ENCODE measurements around the gene DUSP3. TPM values are rescaled to one million over a fixed set of nuclear protein-coding genes. Genes with fewer than 3 reads are reported as not detected.

Gene DUSP3
- total RNA-seq, 1 experiment from 2014 or later, result 16.9 TPM

GRCh38 chr17:43810823-43811222 lies 32.0 kb upstream of the DUSP3 start:
- Histone ChIP-seq H2AFZ (ENCODE audit: low read length) (no peak overlapping the region), H2BK5ac (ENCODE audit: insufficient read length, low read length) (peak overlapping the region; percentile 55), H3K4me2 (ENCODE audit: insufficient read depth, insufficient read length, low read length) (no peak overlapping the region), H3K56ac (ENCODE audit: insufficient read length, low read depth, low read length) (no peak overlapping the region), H3K27ac (ENCODE audit: insufficient read length, low read depth, low read length) (no peak overlapping the region), H3K27me3 (ENCODE audit: insufficient read depth, low read length) (no peaks in the 10 kb centered on the region), H2BK120ac (ENCODE audit: low read depth, low read length, poor library complexity, severe bottlenecking) (no peak overlapping the region), H3K18ac (ENCODE audit: insufficient read length, low read depth, low read length) (no peak overlapping the region), H4K5ac (ENCODE audit: insufficient read length, low read depth, low read length) (no peak overlapping the region), H3K23me2 (ENCODE audit: insufficient read length, low read depth, low read length, poor library complexity, severe bottlenecking) (no peaks in the 10 kb centered on the region), H3K4ac (ENCODE audit: low read depth, low read length) (no peak overlapping the region), H2BK12ac (ENCODE audit: insufficient read length, low read depth, low read length) (no peak overlapping the region), H4K91ac (ENCODE audit: insufficient read length, low read depth, low read length) (no peak overlapping the region), H3K23ac (ENCODE audit: insufficient read length, low read depth, low read length) (peak overlapping the region; percentile 59), H2BK15ac (ENCODE audit: low read depth, low read length) (no peak overlapping the region), H3K79me2 (ENCODE audit: insufficient read depth, low read length) (no peaks in the 10 kb centered on the region), H3T11ph (ENCODE audit: low read length) (no peak overlapping the region), H3K9ac (ENCODE audit: extremely low read depth, insufficient read length, low read length) (no peak overlapping the region), H3K4me1 (ENCODE audit: insufficient read depth, low read length) (no peaks in the 10 kb centered on the region), H3K9me3 (ENCODE audit: control insufficient read depth, low read depth, low read length) (no peaks in the 10 kb centered on the region), H2AK5ac (ENCODE audit: insufficient read length, low read length) (no peak overlapping the region), H4K8ac (replicated peaks; ENCODE audit: insufficient read length, low read depth, low read length) (no peak overlapping the region), H3K79me1 (ENCODE audit: insufficient read depth, low read depth, low read length, poor library complexity, severe bottlenecking) (no peaks in the 10 kb centered on the region), H3K14ac (ENCODE audit: insufficient read depth, low read length) (no peak overlapping the region), H4K20me1 (ENCODE audit: control insufficient read depth, insufficient read depth, insufficient read length) (no peaks in the 10 kb centered on the region), H2BK20ac (ENCODE audit: low read depth, low read length, poor library complexity, severe bottlenecking) (no peak overlapping the region)
- H3K27ac Mint-ChIP-seq, result no peak overlapping the region
- no peak overlapping the region for H3K4me3 Mint-ChIP-seq
- H3K4me1 Mint-ChIP-seq, result peaks cover 15 to 16% of the 10 kb centered on the region in 2 experiments
- peaks cover 0 to 8% (median 2%) of the 10 kb centered on the region in 3 experiments; a peak in 6 of 7 replicates for H3K36me3 Mint-ChIP-seq (ENCODE audit: insufficient read depth in 1 of 3, low read depth in 3 of 3)
- no CpG with 5 or more reads among the region's 5 CpGs for WGBS (ENCODE audit: extremely low coverage, insufficient read length, low lambda C conversion rate)
- DNase-seq, result no peak
- no peak for TF ChIP-seq CTCF (conservative IDR thresholded peaks at IDR 0.05)
- H3K27me3 Mint-ChIP-seq (ENCODE audit: low read depth), result no peaks in the 10 kb centered on the region
- no peaks in the 10 kb centered on the region for H3K9me3 Mint-ChIP-seq
